Activated CD8-positive, alpha-beta memory T cell treated with anti-CD3 and anti-CD28 coated beads, Interleukin-2, amount 50 U/mL, for 1 hour (primary cell): ENCODE measurements around the gene DCST2.

ENCODE experiments used
- DNase-seq: peaks from one replicate; pipeline ENCODE4 v3.0.0-alpha.2; 2020; ENCODE audit errors: extremely low read depth

The DCST2 gene

GRCh38 chr1:154975409-154976059 is 58.0 kb downstream of the DCST2 start:
- DNase-seq, result no peak

DNA sequence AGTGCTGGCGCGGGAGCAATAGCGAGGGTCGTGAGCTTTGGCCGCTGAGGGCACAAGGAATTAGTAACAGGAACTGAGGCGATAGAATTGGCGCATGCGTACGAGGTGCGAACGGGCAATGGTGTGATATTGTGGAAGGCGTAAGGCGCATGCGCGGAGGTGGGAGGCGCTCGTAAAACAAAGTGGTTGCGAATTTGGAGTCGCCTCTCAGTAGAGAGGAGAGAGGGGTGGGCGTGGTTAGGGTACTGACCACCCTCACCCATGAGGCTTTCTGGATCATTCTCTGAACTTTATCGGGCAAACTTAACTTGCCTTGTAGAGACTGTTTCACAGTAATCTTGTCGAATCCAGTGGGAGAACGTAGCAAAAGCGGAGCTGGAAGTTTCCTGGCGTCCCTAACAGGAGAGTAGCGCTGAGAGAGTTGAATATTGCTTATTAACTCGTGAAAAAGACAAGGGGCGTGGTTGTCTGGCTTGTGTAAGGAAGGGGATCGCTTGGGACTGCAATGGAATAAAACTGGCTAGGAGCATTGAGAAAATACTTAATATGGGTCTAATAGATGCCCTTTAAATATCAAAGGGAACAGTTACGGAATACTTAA is 58.7 kb downstream of the DCST2 start:
- DNase-seq, result peak; percentile 93

DNA sequence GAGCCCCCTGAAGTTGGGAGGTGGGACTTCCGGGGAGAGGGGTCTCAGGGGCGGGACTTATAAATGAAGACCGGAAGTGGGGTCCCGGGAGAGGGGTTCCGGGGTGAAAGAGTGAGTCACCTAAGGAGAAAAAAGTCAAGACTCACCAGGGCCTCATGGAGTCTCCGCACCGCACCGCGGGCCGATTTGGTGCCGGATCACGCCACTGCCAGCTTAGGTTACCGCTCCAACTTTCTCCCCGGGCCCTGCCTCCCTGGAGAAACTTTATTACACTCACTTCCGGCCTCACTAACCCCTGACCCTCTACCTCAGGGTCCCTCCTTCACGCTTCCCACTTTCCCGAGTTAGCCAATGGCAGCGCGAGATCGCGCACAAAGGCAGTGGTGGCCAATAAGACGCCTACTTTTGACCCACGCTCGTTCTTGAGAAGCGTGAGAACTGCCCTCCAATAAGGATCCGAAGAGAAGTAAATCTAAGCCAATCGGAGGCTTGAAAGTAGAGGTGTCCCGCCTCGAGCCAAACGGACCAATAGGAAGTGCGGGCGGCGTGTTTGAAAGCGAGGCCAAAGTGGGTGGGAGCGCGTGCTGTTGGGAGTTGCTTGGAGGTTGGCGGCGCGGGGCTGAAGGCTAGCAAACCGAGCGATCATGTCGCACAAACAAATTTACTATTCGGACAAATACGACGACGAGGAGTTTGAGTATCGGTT is 59.3 kb downstream of the DCST2 start, which contains the start of gene CKS1B:
TSS of gene CKS1B (plus strand) at position 580 of the 706 bp plus-strand sequence. CDS start at position 645, 65 bp downstream.
- DNase-seq, result peak; percentile 97

DNA sequence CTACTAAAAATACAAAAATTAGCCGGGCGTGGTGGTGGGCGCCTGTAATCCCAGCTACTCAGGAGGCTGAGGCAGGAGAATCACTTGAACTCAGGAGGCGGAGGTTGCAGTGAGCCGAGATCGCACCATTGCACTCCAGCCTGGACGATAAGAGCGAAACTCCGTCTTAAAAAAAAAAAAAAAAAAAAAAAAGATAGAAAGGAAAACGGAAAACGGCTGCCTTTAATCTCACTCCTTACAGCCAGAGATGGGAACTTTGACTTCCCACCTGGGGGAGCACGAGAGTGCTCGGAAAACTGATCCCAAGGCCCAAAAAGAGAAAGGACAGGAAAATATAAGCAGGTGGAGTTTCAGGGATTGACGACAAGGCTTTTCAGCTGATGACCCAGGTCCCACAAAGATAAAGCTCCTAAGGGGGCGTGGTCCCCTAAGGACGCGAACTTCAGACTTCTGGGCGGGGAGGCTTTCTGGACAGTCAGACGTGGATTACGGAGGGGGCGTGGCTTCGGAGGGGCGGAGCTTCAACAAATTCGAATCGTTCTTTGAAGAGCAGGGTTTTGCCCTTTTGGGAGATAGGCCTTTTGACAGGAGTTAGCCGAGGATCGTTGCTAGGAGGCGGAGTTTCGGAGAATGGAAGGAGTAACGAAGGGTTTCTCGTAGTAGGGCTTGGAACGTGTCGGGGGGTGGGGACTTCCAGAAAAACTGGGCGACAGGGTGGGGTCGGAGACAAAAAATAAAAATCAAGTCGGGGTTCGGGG is 60.1 kb downstream of the DCST2 start:
- DNase-seq, result peak; percentile 61

DNA sequence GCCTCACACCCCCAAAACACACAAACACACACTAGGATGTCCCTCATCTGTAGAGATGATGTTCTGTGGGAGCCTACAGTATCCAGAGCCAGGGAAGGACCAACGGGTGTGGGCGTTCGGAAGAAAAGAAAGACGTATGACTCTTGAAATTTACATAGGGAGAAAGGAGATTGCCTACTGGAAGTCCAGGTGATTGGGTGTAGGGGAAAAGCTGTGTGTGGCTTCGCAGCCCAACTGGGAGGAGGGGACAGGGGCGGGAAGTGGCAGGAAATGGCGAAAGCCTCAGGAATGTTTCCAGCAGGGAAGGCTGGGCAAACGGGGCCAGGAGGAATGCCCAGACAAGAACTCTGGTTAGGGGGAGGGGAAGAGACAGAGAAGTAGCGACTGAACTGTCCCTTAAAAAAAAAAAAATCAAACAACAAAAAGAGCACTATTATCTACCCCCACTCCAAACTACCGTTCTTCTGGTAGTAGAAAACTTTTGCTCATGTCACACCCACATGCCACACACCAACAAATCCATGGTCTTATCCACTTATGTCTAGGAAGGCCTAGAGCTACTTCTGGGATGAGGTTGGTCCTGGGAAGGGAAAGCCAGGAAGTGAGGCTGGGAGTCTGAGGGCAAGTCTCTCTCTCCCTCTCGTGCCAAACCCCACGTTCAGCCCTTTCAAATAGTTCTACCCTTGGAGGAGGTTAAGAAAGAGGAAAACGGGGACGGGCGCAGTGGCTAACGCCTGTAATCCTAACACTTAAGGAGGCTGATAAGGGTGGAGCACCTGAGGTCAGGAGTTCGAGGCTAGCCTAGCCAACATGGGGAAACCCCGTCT is 60.9 kb downstream of the DCST2 start:
- DNase-seq, result no peak

DNA sequence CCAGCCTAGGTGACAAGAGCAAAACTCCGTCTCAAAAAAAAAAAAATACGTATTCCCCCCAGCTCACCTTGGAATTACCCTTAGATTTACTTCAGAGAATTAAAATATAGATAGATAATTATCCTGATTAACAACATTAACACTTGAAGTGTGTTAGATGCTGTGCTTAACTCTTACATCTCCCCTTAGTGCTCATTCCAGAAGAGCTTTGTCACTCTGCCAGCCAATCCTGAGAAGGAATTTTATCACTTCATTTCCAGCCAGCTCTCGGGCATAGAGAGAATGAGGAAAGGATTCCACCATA is 61.4 kb downstream of the DCST2 start:
- DNase-seq, result no peak

DNA sequence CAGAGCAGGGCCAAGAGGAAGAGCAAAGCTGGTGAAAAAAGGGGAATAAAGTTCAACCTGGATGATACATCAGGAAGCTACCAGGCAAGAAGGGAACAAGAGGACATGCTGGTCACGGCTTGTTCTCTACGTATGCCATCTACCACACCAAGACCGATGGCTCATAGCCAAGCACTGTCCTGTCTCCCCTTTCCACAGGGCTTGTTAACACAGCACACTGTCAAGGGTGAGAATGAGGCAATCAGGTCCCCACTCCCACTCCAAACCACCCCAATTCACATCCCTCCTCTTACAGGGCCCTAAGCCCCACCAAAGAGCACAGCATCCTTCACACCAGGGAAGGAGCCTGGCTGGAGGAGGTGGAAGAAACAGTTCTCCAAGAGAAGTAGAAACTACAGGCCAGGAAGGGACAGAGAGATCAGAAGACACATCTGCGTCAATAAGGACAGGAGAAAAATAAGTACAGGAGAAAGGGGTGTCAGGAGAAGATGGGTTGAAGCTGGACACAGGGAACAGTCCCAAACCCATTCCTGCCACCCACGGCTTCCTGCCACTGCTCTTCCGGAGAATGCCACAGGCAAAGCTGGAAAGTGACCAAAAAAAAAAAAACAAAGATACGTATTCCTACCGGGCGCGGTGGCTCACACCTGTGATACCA is 62.1 kb downstream of the DCST2 start:
- DNase-seq, result no peak

GRCh38 chr1:154970631-154971340 is 62.8 kb downstream of the DCST2 start, which contains the start of gene SHC1:
Gene SHC1 (minus strand): TSS chr1:154970747. CDS start chr1:154970526, 221 bp downstream.
- DNase-seq, result no peak

DNA sequence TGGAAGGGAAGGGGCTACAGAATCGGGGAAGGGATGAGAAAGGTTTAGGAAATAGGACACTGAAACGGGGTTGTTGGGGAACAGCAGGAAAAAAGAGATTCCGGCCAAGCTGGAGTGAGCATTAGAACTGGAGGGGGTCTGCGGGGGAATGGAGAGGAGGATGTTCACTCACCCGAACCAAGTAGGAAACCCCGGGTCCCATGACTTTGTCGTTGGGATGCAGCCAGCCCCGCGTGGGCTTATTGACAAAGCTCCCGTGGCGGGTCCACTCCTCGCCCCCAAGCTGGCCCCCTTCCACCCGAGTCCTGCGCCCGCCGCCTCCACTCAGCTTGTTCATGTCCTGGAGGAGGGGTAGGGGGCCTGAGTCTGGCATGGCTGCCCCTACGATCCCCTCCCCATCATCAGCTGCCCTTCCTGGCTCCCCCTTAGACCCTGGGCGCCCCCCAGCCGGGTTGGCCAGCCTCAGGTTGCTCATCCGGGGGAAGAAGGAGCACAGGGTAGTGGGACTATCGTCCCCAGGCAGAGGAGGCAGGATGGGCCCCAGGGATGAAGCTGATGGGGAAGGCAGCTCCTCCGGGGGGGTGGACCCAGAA is 63.6 kb downstream of the DCST2 start:
- DNase-seq, result no peak

- DNase-seq, result no peak
These were observed 64.3 kb downstream of the DCST2 start for GRCh38 chr1:154969246-154969645.

GRCh38 chr1:154968731-154969130 is 64.8 kb downstream of the DCST2 start:
- DNase-seq, result no peak
